OCI-LY7 (cell line): ENCODE data around the gene OR6Q1. TPM values are rescaled to one million over a fixed set of nuclear protein-coding genes. Genes with fewer than 3 reads are reported as not detected.

Source experiments
- BruUV-seq: library from RNA; stranded (reverse); fragments of 400-500 nt; replicated peaks from 2 replicates; lab custom pipeline; 2021; lab: Mats Ljungman, UMichigan
- CTCF ChIA-PET: fragments of 300-600 bp; sonication (Branson Sonifier 250); formaldehyde crosslinking; loops from one replicate; lab custom pipeline; 2022; ENCODE audit warnings: antibody characterized with exemption; ENCODE audit not compliant: unreplicated experiment; lab: Charles Lee
- POLR2A ChIA-PET: fragments of 300-600 bp; sonication (Branson Sonifier 250); formaldehyde crosslinking; loops from one replicate; lab custom pipeline; 2022; ENCODE audit warnings: antibody characterized with exemption; lab: Charles Lee
- DNase-seq: peaks from one replicate; pipeline ENCODE4 v3.0.0-alpha.2; 2015; ENCODE audit warnings: low spot score
- H2AFZ ChIP-seq: fragments of 200-600 bp; sonication (generic), shearing (Covaris generic); 2 replicates; pipeline ENCODE4 v1.6.1; 2014; ENCODE audit warnings: mild to moderate bottlenecking, antibody characterized with exemption, low read length, moderate library complexity
- H3K27ac ChIP-seq: fragments of 200-600 bp; sonication (generic); 2 replicates; pipeline ENCODE4 v1.5.1; 2014; ENCODE audit warnings: mixed run types, low read depth, mild to moderate bottlenecking, moderate library complexity, low read length, inconsistent platforms; ENCODE audit not compliant: poor library complexity, severe bottlenecking
- H3K36me3 ChIP-seq: fragments of 200-600 bp; sonication (generic); 2 replicates; pipeline ENCODE4 v1.6.1; 2014; ENCODE audit warnings: mild to moderate bottlenecking, antibody characterized with exemption, low read length, moderate library complexity, mixed read lengths; ENCODE audit not compliant: insufficient read depth
- H3K4me1 ChIP-seq: fragments of 200-600 bp; sonication (generic); 2 replicates; pipeline ENCODE4 v1.5.1; 2014; ENCODE audit warnings: mild to moderate bottlenecking, low read length; ENCODE audit not compliant: insufficient read depth, poor library complexity, severe bottlenecking
- H3K4me2 ChIP-seq: fragments of 200-600 bp; sonication (generic); 2 replicates; pipeline ENCODE4 v1.6.1; 2014; ENCODE audit warnings: mild to moderate bottlenecking, low read length
- H3K4me3 ChIP-seq: fragments of 200-600 bp; sonication (generic); 2 replicates; pipeline ENCODE4 v1.5.1; 2014; ENCODE audit warnings: mild to moderate bottlenecking, low read depth, low read length; ENCODE audit not compliant: poor library complexity, severe bottlenecking
- H3K79me2 ChIP-seq: fragments of 200-600 bp; sonication (generic); 2 replicates; pipeline ENCODE4 v1.6.1; 2016; ENCODE audit warnings: low read depth, mild to moderate bottlenecking, low read length, moderate library complexity, mixed read lengths; ENCODE audit not compliant: insufficient read depth
- H3K9me2 ChIP-seq: fragments of 200-600 bp; sonication (generic); 2 replicates; pipeline ENCODE4 v1.6.1; 2016; ENCODE audit warnings: mild to moderate bottlenecking, low read length, mixed read lengths; ENCODE audit not compliant: insufficient read depth
- H3K9me3 ChIP-seq: fragments of 200-600 bp; sonication (generic); 2 replicates; pipeline ENCODE4 v1.6.1; 2014; ENCODE audit warnings: mild to moderate bottlenecking, mixed run types, low read length, mixed read lengths
- H4K20me1 ChIP-seq: fragments of 200-600 bp; sonication (generic); 2 replicates; pipeline ENCODE4 v1.6.1; 2014; ENCODE audit warnings: mild to moderate bottlenecking, antibody characterized with exemption, low read length, moderate library complexity, mixed read lengths; ENCODE audit not compliant: insufficient read depth
- EZH2phosphoT487 ChIP-seq: fragments of 200-600 bp; sonication (generic); IDR thresholded peaks from 2 replicates; pipeline ENCODE4 v1.6.1; 2018; ENCODE audit warnings: low read depth, borderline replicate concordance, mild to moderate bottlenecking, mixed run types, antibody characterized with exemption, low read length, moderate library complexity, mixed read lengths
- intact Hi-C: fragments of 100-400 bp; cut with micrococcal nuclease; formaldehyde crosslinking; loops from one replicate; pipeline ENCODE4 v1.10.0; 2022; ENCODE audit not compliant: unreplicated experiment
- total RNA-seq, 2 experiments: library from RNA; depleted of rRNA in 1 of 2; stranded (reverse); fragments of >200 nt in 1 of 2; shearing (Covaris generic) in 1 of 2; gene quantifications; 2 replicates each; pipeline ENCODE4 v1.2.3, GENCODE V29; 2014 to 2022
- TF ChIP-seq, protein P1 (sequence below): fragments of 200-600 bp; sonication (generic); conservative IDR thresholded peaks from 2 replicates; pipeline ENCODE4 v1.5.1; 2014; ENCODE audit warnings: mild to moderate bottlenecking, antibody characterized with exemption, low read length, moderate library complexity, mixed read lengths

OR6Q1 gene
- total RNA-seq, 2 experiments from 2014 or later = not detected

DNA sequence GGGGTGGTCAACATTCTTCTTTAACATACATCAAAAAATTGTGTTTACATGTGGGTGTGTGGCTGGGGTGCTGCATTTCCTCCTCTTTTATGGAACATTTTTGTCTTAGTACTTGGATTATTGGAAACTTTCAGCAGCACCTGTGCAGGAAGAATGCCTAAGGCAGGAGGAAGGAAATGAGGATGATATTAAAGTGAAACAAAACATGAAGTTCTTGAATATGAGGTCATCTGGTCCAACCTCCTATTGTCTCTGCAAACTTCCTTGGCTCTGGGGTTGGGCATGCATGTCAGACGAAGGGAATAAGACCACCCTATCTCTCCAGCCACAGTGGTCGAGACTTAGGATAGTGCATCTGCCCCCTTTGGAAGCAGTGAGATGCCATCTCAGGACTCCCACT lies 27.7 kb upstream of the OR6Q1 start:
- no TSS peak for BruUV-seq
- Histone ChIP-seq H3K4me3 (no peak overlapping the region), H3K4me1 (no peaks in the 10 kb centered on the region), H3K9me2 (no peaks in the 10 kb centered on the region), H3K9me3 (no peaks in the 10 kb centered on the region), H4K20me1 (no peaks in the 10 kb centered on the region), H3K79me2 (no peaks in the 10 kb centered on the region), H3K27ac (no peak overlapping the region), H2AFZ (no peak overlapping the region), H3K4me2 (no peak overlapping the region), H3K36me3 (no peaks in the 10 kb centered on the region)
- DNase-seq = no peak
- ChIA-PET POLR2A (no interaction called here), CTCF (no interaction called here)
- intact Hi-C loops = no loop called here
- TF ChIP-seq, protein P1, sequence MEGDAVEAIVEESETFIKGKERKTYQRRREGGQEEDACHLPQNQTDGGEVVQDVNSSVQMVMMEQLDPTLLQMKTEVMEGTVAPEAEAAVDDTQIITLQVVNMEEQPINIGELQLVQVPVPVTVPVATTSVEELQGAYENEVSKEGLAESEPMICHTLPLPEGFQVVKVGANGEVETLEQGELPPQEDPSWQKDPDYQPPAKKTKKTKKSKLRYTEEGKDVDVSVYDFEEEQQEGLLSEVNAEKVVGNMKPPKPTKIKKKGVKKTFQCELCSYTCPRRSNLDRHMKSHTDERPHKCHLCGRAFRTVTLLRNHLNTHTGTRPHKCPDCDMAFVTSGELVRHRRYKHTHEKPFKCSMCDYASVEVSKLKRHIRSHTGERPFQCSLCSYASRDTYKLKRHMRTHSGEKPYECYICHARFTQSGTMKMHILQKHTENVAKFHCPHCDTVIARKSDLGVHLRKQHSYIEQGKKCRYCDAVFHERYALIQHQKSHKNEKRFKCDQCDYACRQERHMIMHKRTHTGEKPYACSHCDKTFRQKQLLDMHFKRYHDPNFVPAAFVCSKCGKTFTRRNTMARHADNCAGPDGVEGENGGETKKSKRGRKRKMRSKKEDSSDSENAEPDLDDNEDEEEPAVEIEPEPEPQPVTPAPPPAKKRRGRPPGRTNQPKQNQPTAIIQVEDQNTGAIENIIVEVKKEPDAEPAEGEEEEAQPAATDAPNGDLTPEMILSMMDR = no peak
- no peak for TF ChIP-seq EZH2phosphoT487

DNA sequence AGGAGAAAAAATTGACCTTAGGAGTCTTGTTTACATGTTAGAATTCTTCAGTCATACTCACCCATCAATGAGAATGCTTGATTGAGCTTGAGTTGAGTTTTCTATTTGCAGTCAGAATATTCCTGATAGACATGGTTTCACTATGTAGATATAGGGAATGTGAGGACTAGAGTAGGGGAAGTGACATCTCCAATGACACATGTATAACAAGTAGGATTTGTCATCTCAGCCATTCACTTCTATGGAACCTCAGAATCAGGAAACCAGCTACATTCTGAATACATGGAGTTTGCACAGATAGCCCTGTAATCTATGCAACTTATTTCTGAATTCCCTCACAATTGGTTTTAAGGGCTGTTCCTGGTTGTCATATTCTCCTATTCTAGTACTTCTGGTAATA lies 27.2 kb upstream of the OR6Q1 start:
- intact Hi-C loops = no loop called here
- CTCF ChIA-PET = no interaction called here
- no peak overlapping the region for H3K4me2 ChIP-seq

DNA sequence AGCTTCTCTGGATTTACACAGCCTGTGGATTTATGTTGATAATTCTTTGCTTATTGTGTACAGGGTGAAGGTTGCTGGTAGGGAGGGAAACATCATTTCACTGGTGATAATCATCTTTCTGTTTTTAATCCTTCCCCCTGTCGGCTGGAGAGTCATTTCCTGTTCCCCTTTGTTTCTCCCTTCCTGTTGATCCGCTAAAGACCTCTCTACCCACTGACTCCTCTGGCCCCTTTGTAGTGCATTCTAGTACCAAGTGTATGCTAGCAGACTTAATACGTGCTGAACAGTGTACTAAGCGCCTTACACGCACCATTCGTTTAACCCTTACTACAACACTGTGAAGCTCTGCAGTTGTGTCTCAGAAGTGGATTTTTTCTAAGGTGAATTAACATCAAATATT lies 26.1 kb upstream of the OR6Q1 start:
- CTCF ChIA-PET = no interaction called here
- Histone ChIP-seq H3K9me3 (no peaks in the 10 kb centered on the region), H2AFZ (no peak overlapping the region), H3K9me2 (no peaks in the 10 kb centered on the region), H3K4me3 (no peak overlapping the region), H4K20me1 (no peaks in the 10 kb centered on the region), H3K27ac (no peak overlapping the region), H3K4me2 (no peak overlapping the region), H3K36me3 (no peaks in the 10 kb centered on the region), H3K4me1 (no peaks in the 10 kb centered on the region), H3K79me2 (no peaks in the 10 kb centered on the region)
- no TSS peak for BruUV-seq
- no peak for DNase-seq
- intact Hi-C loops = no loop called here
- no peak for TF ChIP-seq EZH2phosphoT487
- TF ChIP-seq, protein P1 = no peak
- POLR2A ChIA-PET = no interaction called here

More for the DNA sequence above, 27.2 kb upstream of the OR6Q1 start:
- no peaks in the 10 kb centered on the region for H3K4me1 ChIP-seq
- no peaks in the 10 kb centered on the region for H3K79me2 ChIP-seq
- H2AFZ ChIP-seq = no peak overlapping the region
- POLR2A ChIA-PET = no interaction called here
- no peak overlapping the region for H3K27ac ChIP-seq
- H3K36me3 ChIP-seq = no peaks in the 10 kb centered on the region
- H3K4me3 ChIP-seq = no peak overlapping the region
- no peak for TF ChIP-seq EZH2phosphoT487
- TF ChIP-seq, protein P1 = no peak
- no TSS peak for BruUV-seq
- no peak for DNase-seq
- no peaks in the 10 kb centered on the region for H4K20me1 ChIP-seq
- H3K9me2 ChIP-seq = no peaks in the 10 kb centered on the region
- H3K9me3 ChIP-seq = no peaks in the 10 kb centered on the region
